Keratinocyte (primary cell): ENCODE data around the gene MEF2B. TPM values are rescaled to one million over a fixed set of nuclear protein-coding genes. Genes with fewer than 3 reads are reported as not detected.

ENCODE experiments used
- DNase-seq: peaks from one replicate; pipeline ENCODE4 v3.0.0-alpha.2; 2011; ENCODE audit warnings: low read depth, missing footprints, low spot score
- FAIRE-seq: peaks from 2 replicates; lab custom pipeline; 2011; peaks lifted over from hg19 to GRCh38; lab: Jason Lieb, UNC
- H2AFZ ChIP-seq: 2 replicates; pipeline ENCODE4 v1.6.0; 2012; ENCODE audit warnings: low read length, control low read depth, inconsistent platforms; ENCODE audit not compliant: control insufficient read depth
- H3K27ac ChIP-seq: 2 replicates; pipeline ENCODE4 v1.5.1; 2011; ENCODE audit warnings: low read length; ENCODE audit not compliant: control insufficient read depth, insufficient read depth
- H3K27me3 ChIP-seq: 3 replicates; pipeline ENCODE4 v1.6.0; 2011; ENCODE audit warnings: low read length; ENCODE audit not compliant: control insufficient read depth, insufficient read depth; ENCODE audit errors: extremely low read depth
- H3K36me3 ChIP-seq, 2 experiments: 2 replicates in 1 of 2; 3 replicates in 1 of 2; pipeline ENCODE4 v1.5.1; 2011; ENCODE audit warnings: low read length in 2 of 2, mild to moderate bottlenecking in 1 of 2; ENCODE audit not compliant: control insufficient read depth in 2 of 2, insufficient read depth in 2 of 2; ENCODE audit errors: extremely low read depth in 1 of 2
- H3K4me1 ChIP-seq: 3 replicates; pipeline ENCODE4 v1.5.1; 2011; ENCODE audit warnings: low read length; ENCODE audit not compliant: control insufficient read depth, insufficient read depth; ENCODE audit errors: extremely low read depth
- H3K4me2 ChIP-seq: 3 replicates; pipeline ENCODE4 v1.6.0; 2011; ENCODE audit warnings: low read depth, low read length; ENCODE audit not compliant: control insufficient read depth, insufficient read depth; ENCODE audit errors: extremely low read depth
- H3K4me3 ChIP-seq, 3 experiments: fragments of 200-600 bp in 1 of 3; sonication (generic) in 1 of 3; 2 replicates in 2 of 3; 3 replicates in 1 of 3; pipeline ENCODE4 v1.5.1; 2011 to 2016; ENCODE audit warnings: low read length in 3 of 3, mild to moderate bottlenecking in 3 of 3, control low read depth in 2 of 3, inconsistent platforms in 1 of 3, low read depth in 1 of 3, mixed read lengths in 1 of 3, mixed run types in 1 of 3, moderate library complexity in 1 of 3; ENCODE audit not compliant: control insufficient read depth in 2 of 3, insufficient read depth in 2 of 3; ENCODE audit errors: extremely low read depth in 1 of 3
- H3K79me2 ChIP-seq: 2 replicates; pipeline ENCODE4 v1.6.0; 2012; ENCODE audit warnings: low read length; ENCODE audit not compliant: control insufficient read depth, insufficient read depth
- H3K9ac ChIP-seq: 3 replicates; pipeline ENCODE4 v1.6.0; 2011; ENCODE audit warnings: low read length; ENCODE audit not compliant: control insufficient read depth, insufficient read depth; ENCODE audit errors: extremely low read depth
- H3K9me1 ChIP-seq: 3 replicates; pipeline ENCODE4 v1.6.0; 2011; ENCODE audit warnings: low read length; ENCODE audit not compliant: control insufficient read depth, insufficient read depth; ENCODE audit errors: extremely low read depth
- H3K9me3 ChIP-seq: 2 replicates; pipeline ENCODE4 v1.5.1; 2012; ENCODE audit warnings: low read depth, low read length; ENCODE audit not compliant: control insufficient read depth
- H4K20me1 ChIP-seq: 3 replicates; pipeline ENCODE4 v1.6.0; 2011; ENCODE audit warnings: low read length; ENCODE audit not compliant: control insufficient read depth, insufficient read depth; ENCODE audit errors: extremely low read depth
- EZH2 ChIP-seq: IDR thresholded peaks from one replicate; pipeline ENCODE4 v1.6.1; 2012; ENCODE audit warnings: inconsistent platforms, mild to moderate bottlenecking, low read length, moderate library complexity
- dilution Hi-C: fragments of 300-500 bp; cut with MboI; formaldehyde crosslinking; loops from one replicate; pipeline ENCODE4 v1.7.0; 2020; ENCODE audit warnings: low sequenced_read_pairs; ENCODE audit not compliant: extremely low pct_ligation_motif_present
- polyA plus RNA-seq, 5 experiments: library from polyadenylated mRNA; depleted of rRNA in 3 of 5; stranded (reverse) in 3 of 5; stranded (forward) in 1 of 5; unstranded in 1 of 5; fragments of >200 nt; gene quantifications; 1 replicate in 1 of 5; 2 replicates in 3 of 5; 3 replicates in 1 of 5; pipeline versions ENCODE4 v1.2.1 to v1.2.3, GENCODE V29; 2011 to 2012; ENCODE audit warnings: missing spikeins in 2 of 5, low read depth in 1 of 5, low replicate concordance in 1 of 5
- TF ChIP-seq, protein P1 (sequence below), 3 experiments: IDR thresholded peaks in 1 of 3; conservative IDR thresholded peaks in 1 of 3; optimal IDR thresholded peaks in 1 of 3; 2 replicates in 2 of 3; 3 replicates in 1 of 3; pipeline versions ENCODE3 to v1.5.1; 2011; ENCODE audit warnings: low read length in 3 of 3, mild to moderate bottlenecking in 3 of 3, moderate library complexity in 2 of 3, control low read depth in 1 of 3, inconsistent platforms in 1 of 3; ENCODE audit not compliant: insufficient read depth in 2 of 3; ENCODE audit errors: extremely low read depth in 1 of 3

Gene MEF2B
- polyA plus RNA-seq, 1 donor (not counting 4 experiments of a cell fraction or from before 2014, with no cell fraction given): 0.05 TPM

DNA sequence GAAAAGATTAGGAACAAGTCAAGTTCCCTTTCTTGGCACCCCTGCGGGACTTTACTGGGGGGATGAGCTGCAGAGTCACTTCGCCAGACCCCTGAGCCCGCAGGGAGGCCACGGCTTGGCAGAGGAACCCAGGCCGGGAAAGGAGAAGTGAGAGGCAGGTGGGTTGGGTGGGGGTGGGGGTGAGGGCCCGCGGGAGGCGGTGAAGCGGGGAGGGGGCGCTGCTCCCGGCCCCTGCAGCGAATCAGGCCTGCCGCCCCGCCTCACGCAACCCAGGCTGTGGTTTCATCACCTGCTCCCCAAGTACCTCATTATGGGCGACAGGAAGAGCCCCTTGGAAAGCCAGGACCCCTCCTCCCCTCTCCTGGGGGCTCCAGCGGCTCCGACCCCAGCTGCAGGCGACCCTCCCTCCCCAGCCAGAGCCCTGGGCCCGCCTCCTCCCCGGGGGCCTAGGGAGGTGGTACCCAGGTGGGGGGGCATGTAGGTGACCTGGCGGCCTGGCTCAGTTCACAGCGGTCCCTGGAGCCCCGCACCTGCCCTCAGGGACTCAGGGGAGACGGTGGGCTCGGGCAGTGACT is 9.5 kb downstream of the MEF2B start:
- H4K20me1 ChIP-seq: no peaks in the 10 kb centered on the region
- H3K4me1 ChIP-seq: no peaks in the 10 kb centered on the region
- dilution Hi-C loops: no loop called here
- H3K27ac ChIP-seq: no peak overlapping the region
- H3K9me3 ChIP-seq: no peaks in the 10 kb centered on the region
- no peak overlapping the region for H3K4me2 ChIP-seq
- H3K9me1 ChIP-seq: no peaks in the 10 kb centered on the region
- H2AFZ ChIP-seq: no peak overlapping the region
- TF ChIP-seq, protein P1, sequence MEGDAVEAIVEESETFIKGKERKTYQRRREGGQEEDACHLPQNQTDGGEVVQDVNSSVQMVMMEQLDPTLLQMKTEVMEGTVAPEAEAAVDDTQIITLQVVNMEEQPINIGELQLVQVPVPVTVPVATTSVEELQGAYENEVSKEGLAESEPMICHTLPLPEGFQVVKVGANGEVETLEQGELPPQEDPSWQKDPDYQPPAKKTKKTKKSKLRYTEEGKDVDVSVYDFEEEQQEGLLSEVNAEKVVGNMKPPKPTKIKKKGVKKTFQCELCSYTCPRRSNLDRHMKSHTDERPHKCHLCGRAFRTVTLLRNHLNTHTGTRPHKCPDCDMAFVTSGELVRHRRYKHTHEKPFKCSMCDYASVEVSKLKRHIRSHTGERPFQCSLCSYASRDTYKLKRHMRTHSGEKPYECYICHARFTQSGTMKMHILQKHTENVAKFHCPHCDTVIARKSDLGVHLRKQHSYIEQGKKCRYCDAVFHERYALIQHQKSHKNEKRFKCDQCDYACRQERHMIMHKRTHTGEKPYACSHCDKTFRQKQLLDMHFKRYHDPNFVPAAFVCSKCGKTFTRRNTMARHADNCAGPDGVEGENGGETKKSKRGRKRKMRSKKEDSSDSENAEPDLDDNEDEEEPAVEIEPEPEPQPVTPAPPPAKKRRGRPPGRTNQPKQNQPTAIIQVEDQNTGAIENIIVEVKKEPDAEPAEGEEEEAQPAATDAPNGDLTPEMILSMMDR (optimal IDR thresholded peaks at IDR 0.05 in 1 of 3, IDR thresholded peaks at IDR 0.05 in 1 of 3, conservative IDR thresholded peaks at IDR 0.05 in 1 of 3; ENCODE audit: extremely low read depth in 1 of 3, insufficient read depth in 2 of 3, low read length in 3 of 3): no peak
- TF ChIP-seq EZH2: no peak
- no peaks in the 10 kb centered on the region for H3K27me3 ChIP-seq
- no peak overlapping the region for H3K9ac ChIP-seq
- H3K4me3 ChIP-seq: no peak overlapping the region
- DNase-seq (no peak), FAIRE-seq (no peak)
- H3K36me3 ChIP-seq: no peaks in the 10 kb centered on the region
- H3K79me2 ChIP-seq: no peaks in the 10 kb centered on the region

DNA sequence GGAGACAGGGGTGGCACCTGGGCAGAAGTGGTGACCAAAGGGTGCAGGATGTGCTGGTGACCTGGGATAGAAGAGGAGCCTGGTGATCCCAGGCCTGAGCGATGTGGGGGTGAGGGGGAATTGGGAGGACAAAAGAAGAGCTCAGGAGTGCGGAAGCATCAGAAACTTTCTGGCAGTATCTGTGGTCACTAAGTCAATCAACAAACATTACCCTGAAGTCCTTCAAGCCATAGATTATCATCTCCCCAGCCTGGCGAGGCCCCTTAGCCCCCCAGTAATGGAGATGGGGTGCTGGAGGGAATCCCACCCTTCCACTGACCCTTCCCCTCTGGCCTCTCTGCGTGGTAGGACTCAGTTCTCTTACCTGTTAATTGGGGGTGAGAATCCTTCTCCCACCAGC is 10.5 kb downstream of the MEF2B start:
- dilution Hi-C loops: no loop called here
- H2AFZ ChIP-seq: no peak overlapping the region
- no peaks in the 10 kb centered on the region for H3K79me2 ChIP-seq
- H3K27me3 ChIP-seq: no peaks in the 10 kb centered on the region
- no peak overlapping the region for H3K4me3 ChIP-seq
- H3K4me2 ChIP-seq: no peak overlapping the region
- FAIRE-seq: no peak
- H3K36me3 ChIP-seq: no peaks in the 10 kb centered on the region
- no peaks in the 10 kb centered on the region for H4K20me1 ChIP-seq
- TF ChIP-seq, protein P1 (optimal IDR thresholded peaks at IDR 0.05 in 1 of 3, IDR thresholded peaks at IDR 0.05 in 1 of 3, conservative IDR thresholded peaks at IDR 0.05 in 1 of 3; ENCODE audit: extremely low read depth in 1 of 3, insufficient read depth in 2 of 3, low read length in 3 of 3): no peak
- TF ChIP-seq EZH2: no peak
- H3K9me1 ChIP-seq: no peaks in the 10 kb centered on the region
- H3K9me3 ChIP-seq: no peaks in the 10 kb centered on the region
- no peak overlapping the region for H3K9ac ChIP-seq
- H3K27ac ChIP-seq: no peak overlapping the region
- H3K4me1 ChIP-seq: no peaks in the 10 kb centered on the region
- no peak for DNase-seq
